WTC11 (cell line): ENCODE results near the gene PLEKHO2. TPM values are rescaled to one million over a fixed set of nuclear protein-coding genes. Genes with fewer than 3 reads are reported as not detected.

ENCODE experiments used
- ATAC-seq: fragments of 200-7000 bp; cut with Tn5 transposase; 2 replicates; pipeline ENCODE4 v1.10.0; 2021; ENCODE audit warnings: mild to moderate bottlenecking, moderate library complexity
- CTCF ChIA-PET: fragments of 300-600 bp; sonication (Branson Sonifier 250); formaldehyde crosslinking; loops from one replicate; lab custom pipeline; 2021; ENCODE audit warnings: antibody characterized with exemption; lab: Charles Lee
- POLR2A ChIA-PET: fragments of 350-600 bp; sonication (Branson Sonifier 250); formaldehyde crosslinking; loops from one replicate; lab custom pipeline; 2021; ENCODE audit warnings: antibody characterized with exemption; lab: Charles Lee
- DNase-seq: peaks from one replicate; pipeline ENCODE4 v3.0.0; 2021; ENCODE audit warnings: low spot score
- H3K27ac Mint-ChIP-seq: 2 replicates; pipeline ENCODE4 v1.8.0; 2021; ENCODE audit warnings: mixed read lengths
- H3K27me3 Mint-ChIP-seq: 2 replicates; pipeline ENCODE4 v1.8.0; 2021; ENCODE audit warnings: low read depth, mild to moderate bottlenecking, moderate library complexity, mixed read lengths
- H3K36me3 Mint-ChIP-seq: 2 replicates; pipeline ENCODE4 v1.8.0; 2021; ENCODE audit warnings: mixed read lengths
- H3K4me1 Mint-ChIP-seq: 2 replicates; pipeline ENCODE4 v1.8.0; 2022; ENCODE audit warnings: mixed read lengths
- H3K4me3 Mint-ChIP-seq: 2 replicates; pipeline ENCODE4 v1.8.0; 2021; ENCODE audit warnings: mild to moderate bottlenecking, moderate library complexity, mixed read lengths
- H3K9me3 Mint-ChIP-seq: 2 replicates; pipeline ENCODE4 v1.8.0; 2021; ENCODE audit warnings: mixed read lengths
- CTCF ChIP-seq: fragments of 200-600 bp; IDR thresholded peaks from 2 replicates; pipeline ENCODE4 v1.8.0; 2022; ENCODE audit warnings: antibody characterized with exemption
- ESRRA ChIP-seq: sonication (generic); formaldehyde crosslinking; IDR thresholded peaks from 2 replicates; pipeline ENCODE4 v1.8.1; 2022; ENCODE audit warnings: mild to moderate bottlenecking, missing genetic modification reagents, borderline replicate concordance
- ETV6 ChIP-seq: sonication (generic); formaldehyde crosslinking; IDR thresholded peaks from 2 replicates; pipeline ENCODE4 v1.8.1; 2022; ENCODE audit warnings: mild to moderate bottlenecking, missing genetic modification reagents
- FOXP1 ChIP-seq: sonication (generic); formaldehyde crosslinking; IDR thresholded peaks from 2 replicates; pipeline ENCODE4 v1.8.0; 2022; ENCODE audit warnings: missing genetic modification reagents, mild to moderate bottlenecking, moderate library complexity, borderline replicate concordance
- MAX ChIP-seq: sonication (generic); formaldehyde crosslinking; IDR thresholded peaks from 2 replicates; pipeline ENCODE4 v1.8.0; 2022; ENCODE audit warnings: mild to moderate bottlenecking, missing genetic modification reagents
- MLX ChIP-seq: sonication (generic); formaldehyde crosslinking; IDR thresholded peaks from 2 replicates; pipeline ENCODE4 v1.8.1; 2023; ENCODE audit warnings: mild to moderate bottlenecking, missing genetic modification reagents, moderate library complexity
- MYBL2 ChIP-seq: sonication (generic); formaldehyde crosslinking; IDR thresholded peaks from 2 replicates; pipeline ENCODE4 v1.8.1; 2023; ENCODE audit warnings: mild to moderate bottlenecking, moderate library complexity, missing genetic modification reagents
- NR3C1 ChIP-seq: sonication (generic); formaldehyde crosslinking; conservative IDR thresholded peaks from 2 replicates; pipeline ENCODE4 v1.8.1; 2023; ENCODE audit warnings: low read depth, mild to moderate bottlenecking, missing genetic modification reagents
- SMAD3 ChIP-seq: sonication (generic); formaldehyde crosslinking; IDR thresholded peaks from 2 replicates; pipeline ENCODE4 v1.8.0; 2022; ENCODE audit warnings: missing genetic modification reagents, mild to moderate bottlenecking, borderline replicate concordance
- SMAD4 ChIP-seq: sonication (generic); formaldehyde crosslinking; IDR thresholded peaks from 2 replicates; pipeline ENCODE4 v1.8.0; 2022; ENCODE audit warnings: mild to moderate bottlenecking, missing genetic modification reagents
- TP53 ChIP-seq: sonication (generic); formaldehyde crosslinking; IDR thresholded peaks from 2 replicates; pipeline ENCODE4 v1.8.1; 2023; ENCODE audit warnings: mild to moderate bottlenecking, missing genetic modification reagents
- ZBTB21 ChIP-seq: sonication (generic); formaldehyde crosslinking; IDR thresholded peaks from 2 replicates; pipeline ENCODE4 v1.8.1; 2023; ENCODE audit warnings: mild to moderate bottlenecking, missing genetic modification reagents, borderline replicate concordance
- ZNF121 ChIP-seq: sonication (generic); formaldehyde crosslinking; IDR thresholded peaks from 2 replicates; pipeline ENCODE4 v1.8.0; 2023; ENCODE audit warnings: missing genetic modification reagents
- ZNF263 ChIP-seq: sonication (generic); formaldehyde crosslinking; IDR thresholded peaks from 2 replicates; pipeline ENCODE4 v1.8.1; 2022; ENCODE audit warnings: low read depth, mild to moderate bottlenecking, moderate library complexity, missing genetic modification reagents
- total RNA-seq: library from RNA; stranded (reverse); gene quantifications from 3 replicates; pipeline ENCODE4 v1.2.3, GENCODE V29; 2021

Gene PLEKHO2
- total RNA-seq, 1 experiment from 2014 or later: 22.1 TPM

GRCh38 chr15:64912379-64913325 lies 70.9 kb downstream of the PLEKHO2 start:
- ATAC-seq: no peak
- H3K4me3 Mint-ChIP-seq: peak overlapping the region; percentile 65

GRCh38 chr15:64915518-64916227 lies 74.0 kb downstream of the PLEKHO2 start:
- Mint-ChIP-seq H3K27me3 (peaks cover 31% of the 10 kb centered on the region), H3K27ac (peak overlapping the region; percentile 13; the same call in 1 of the 2 replicates), H3K4me1 (peaks cover 44% of the 10 kb centered on the region), H3K36me3 (no peaks in the 10 kb centered on the region), H3K4me3 (no peak overlapping the region), H3K9me3 (no peaks in the 10 kb centered on the region)
- CTCF ChIA-PET: interaction anchor here (0.7 to 2.2 kb wide), 8 partner anchors 10 to 296 kb away, joined by 3 to 8 read pairs (median 4); partner anchors contain the start of gene CILP
- peak; percentile 54; the same call in 1 of the 2 replicates for TF ChIP-seq TP53 (CRISPR knock-in tag)
- peak; percentile 91 for TF ChIP-seq MAX
- peak; percentile 75 for TF ChIP-seq ZNF263 (CRISPR knock-in tag)
- peak; percentile 77; the same call in 1 of the 2 replicates for TF ChIP-seq ESRRA (CRISPR knock-in tag)
- peak; percentile 78; the same call in 1 of the 2 replicates for TF ChIP-seq SMAD3 (CRISPR knock-in tag)
- TF ChIP-seq NR3C1 (CRISPR knock-in tag): no peak
- TF ChIP-seq ZBTB21 (CRISPR knock-in tag): 0 out of 2 replicates have a peak, but pooled peaks have one; percentile 26
- no peak for TF ChIP-seq ETV6
- DNase-seq (no peak), ATAC-seq (peak; percentile 23)
- POLR2A ChIA-PET: interaction anchor here (0.9 to 1.0 kb wide), 3 partner anchors 22 to 64 kb away, joined by 3 read pairs; no protein-coding TSS in a partner anchor

More at GRCh38 chr15:64912379-64913325, 70.9 kb downstream of the PLEKHO2 start:
- ChIA-PET POLR2A (interaction anchor here (1.4 kb wide), 1 partner anchor 105 kb away, joined by 4 read pairs; no protein-coding TSS in a partner anchor), CTCF (interaction anchor here (0.6 to 1.8 kb wide), 9 partner anchors 9 to 189 kb away, joined by 3 to 6 read pairs (median 4); no protein-coding TSS in a partner anchor)
- H3K36me3 Mint-ChIP-seq: no peaks in the 10 kb centered on the region
- peaks cover 43% of the 10 kb centered on the region for H3K4me1 Mint-ChIP-seq
- TF ChIP-seq MYBL2 (CRISPR knock-in tag) (0 out of 2 replicates have a peak, but pooled peaks have one; percentile 14), SMAD4 (no peak)
- no peaks in the 10 kb centered on the region for H3K9me3 Mint-ChIP-seq
- DNase-seq: no peak
- peaks cover 48% of the 10 kb centered on the region for H3K27me3 Mint-ChIP-seq
- H3K27ac Mint-ChIP-seq: no peak overlapping the region

GRCh38 chr15:64916365-64916764 lies 74.7 kb downstream of the PLEKHO2 start:
- TF ChIP-seq FOXP1: no peak
- peak; percentile 93 for TF ChIP-seq ZNF121
- Mint-ChIP-seq H3K4me1 (peaks cover 37% of the 10 kb centered on the region), H3K9me3 (no peaks in the 10 kb centered on the region), H3K27me3 (peaks cover 24% of the 10 kb centered on the region), H3K27ac (no peak overlapping the region), H3K4me3 (no peak overlapping the region), H3K36me3 (no peaks in the 10 kb centered on the region)
- DNase-seq: no peak
- ChIA-PET CTCF (interaction anchor here (1.0 to 2.2 kb wide), 5 partner anchors 11 to 230 kb away, joined by 3 to 8 read pairs (median 4); no protein-coding TSS in a partner anchor), POLR2A (interaction anchor here (0.9 to 1.0 kb wide), 2 partner anchors 23 to 63 kb away, joined by 3 read pairs; no protein-coding TSS in a partner anchor)
- no peak for ATAC-seq

- H3K27me3 Mint-ChIP-seq: peaks cover 20% of the 10 kb centered on the region
These were observed 75.5 kb downstream of the PLEKHO2 start for GRCh38 chr15:64917211-64917610.

More at GRCh38 chr15:64917211-64917610, 75.5 kb downstream of the PLEKHO2 start:
- no peak for TF ChIP-seq SMAD4
- TF ChIP-seq CTCF: no peak
- no peak for TF ChIP-seq MLX (CRISPR knock-in tag)
- Mint-ChIP-seq H3K36me3 (no peaks in the 10 kb centered on the region), H3K4me3 (no peak overlapping the region), H3K4me1 (peaks cover 33% of the 10 kb centered on the region), H3K9me3 (no peaks in the 10 kb centered on the region), H3K27ac (peak overlapping the region; percentile 84; the same call in 1 of the 2 replicates)
- CTCF ChIA-PET: interaction anchor here (2.2 kb wide), 1 partner anchor 12 kb away, joined by 8 read pairs; no protein-coding TSS in a partner anchor
- POLR2A ChIA-PET: no interaction called here
- DNase-seq (no peak), ATAC-seq (no peak)
